H1 (cell line): Measurements from ENCODE around the gene METTL6. TPM values are rescaled to one million over a fixed set of nuclear protein-coding genes. Genes with fewer than 3 reads are reported as not detected.

Experiments
- polyA plus RNA-seq, 7 experiments: library from polyadenylated mRNA; depleted of rRNA in 3 of 7; stranded (reverse) in 5 of 7; unstranded in 2 of 7; fragments of >200 nt in 5 of 7; fragments of 200-250 nt in 2 of 7; gene quantifications; 1 replicate in 5 of 7; 2 replicates in 1 of 7; 4 replicates in 1 of 7; pipeline versions ENCODE4 v1.2.1 to v1.2.3, GENCODE V29; 2011 to 2013; ENCODE audit warnings: missing spikeins in 2 of 7, mixed read lengths in 2 of 7
- small RNA-seq: library from polyadenylated mRNA; stranded (forward); fragments of <200 nt; extraction: miRNeasy Mini kit (QIAGEN cat#:217004); gene quantifications from one replicate; pipeline ENCODE3, GENCODE V24; 2013; ENCODE audit not compliant: insufficient read depth
- total RNA-seq: library from RNA; stranded (reverse); fragmentation: NEBNext Ultra II Directional; extraction: Animal tissue kit (Norgen Biotek cat#: 25700); gene quantifications from 2 replicates; pipeline ENCODE4 v1.2.1, GENCODE V29; 2021

The METTL6 gene
- total and polyA plus RNA-seq, 2 of the 8 experiments (the other 6 are each of a cell fraction or from before 2014, with no cell fraction given): 18.4 to 20.0 TPM

Small RNAs within 50 kb of the gene (small RNA-seq; reads per million reads assigned to genes)
- gene HMGN2P7 (not detected), gene RNU6-1024P (not detected)

Other genes with a start within 250 kb of the METTL6 start
- 13.0 and 13.2 TPM in 2 replicates for gene CAPN7, start 221.3 kb downstream of the METTL6 start, total RNA-seq
- gene CAPN7, start 221.3 kb downstream of the METTL6 start, polyA plus RNA-seq (2011; rRNA removed): 5.3 and 6.1 TPM in 2 replicates
- 9.4 and 9.7 TPM in 2 replicates for gene SH3BP5, start 95.0 kb downstream of the METTL6 start, total RNA-seq
- gene SH3BP5, start 95.0 kb downstream of the METTL6 start, polyA plus RNA-seq (2011; rRNA removed): 6.3 and 7.1 TPM in 2 replicates
- 26.8 and 28.0 TPM in 2 replicates for gene EAF1, start 54 bp upstream of the METTL6 start, total RNA-seq
- 13.9 and 16.8 TPM in 2 replicates for gene EAF1, start 54 bp upstream of the METTL6 start, polyA plus RNA-seq (2011; rRNA removed)
- 0.99 and 1.9 TPM in 2 replicates for gene COLQ, start 94.2 kb upstream of the METTL6 start, total RNA-seq
- 1.5 and 2.3 TPM in 2 replicates for gene COLQ, start 94.2 kb upstream of the METTL6 start, polyA plus RNA-seq (2011; rRNA removed)
- gene HACL1, start 174.0 kb upstream of the METTL6 start, total RNA-seq: 45.7 and 46.0 TPM in 2 replicates
- gene HACL1, start 174.0 kb upstream of the METTL6 start, polyA plus RNA-seq (2011; rRNA removed): 24.2 and 38.2 TPM in 2 replicates
- gene BTD, start 174.2 kb upstream of the METTL6 start, total RNA-seq: 21.8 and 22.0 TPM in 2 replicates
- 30.1 and 36.7 TPM in 2 replicates for gene BTD, start 174.2 kb upstream of the METTL6 start, polyA plus RNA-seq (2011; rRNA removed)